HepG2 (cell line): ENCODE data around the gene SLC15A3. TPM values are rescaled to one million over a fixed set of nuclear protein-coding genes. Genes with fewer than 3 reads are reported as not detected.

ENCODE experiments used
- ATAC-seq: fragments of 200-7000 bp; cut with Tn5 transposase; 3 replicates; pipeline ENCODE4 v1.9.1; 2020; ENCODE audit warnings: mild to moderate bottlenecking, moderate library complexity
- BruUV-seq: library from RNA; stranded (reverse); fragments of 400-500 nt; replicated peaks from 2 replicates; lab custom pipeline; 2021; lab: Mats Ljungman, UMichigan
- CTCF ChIA-PET: fragments of 300-600 bp; formaldehyde crosslinking; extraction: SDS; loops from one replicate; lab custom pipeline; 2021; ENCODE audit warnings: low total read pairs, inconsistent platforms, low intra/inter-chr PET ratio; lab: Yijun Ruan, JAX
- POLR2A ChIA-PET: fragments of 350-600 bp; sonication (Branson Sonifier 250); formaldehyde crosslinking; loops from one replicate; lab custom pipeline; 2020; ENCODE audit warnings: antibody characterized with exemption, inconsistent platforms; lab: Yijun Ruan, JAX
- DNase-seq: peaks from one replicate; pipeline ENCODE4 v3.0.0-alpha.2; 2015; ENCODE audit warnings: low spot score
- FAIRE-seq: peaks from 3 replicates; lab custom pipeline; 2011; peaks lifted over from hg19 to GRCh38; lab: Jason Lieb, UNC
- H2AFZ ChIP-seq: one replicate; pipeline ENCODE4 v1.6.1; 2011; ENCODE audit warnings: low read length, inconsistent platforms
- H3K27ac ChIP-seq: fragments of 300-600 bp; 3 replicates; pipeline ENCODE4 v1.8.0; 2011; ENCODE audit warnings: mixed run types, mild to moderate bottlenecking, mixed read lengths, low read length, inconsistent platforms; ENCODE audit not compliant: insufficient read depth; ENCODE audit errors: extremely low read length
- H3K27me3 ChIP-seq, 2 experiments: fragments of 200-600 bp in 1 of 2; 2 replicates in 1 of 2; 3 replicates in 1 of 2; pipeline versions ENCODE4 v1.6.0 to v1.8.0; 2011; ENCODE audit warnings: low read length in 2 of 2, mild to moderate bottlenecking in 2 of 2, moderate library complexity in 2 of 2, inconsistent platforms in 1 of 2; ENCODE audit not compliant: insufficient read depth in 2 of 2, control insufficient read depth in 1 of 2
- H3K36me3 ChIP-seq, 2 experiments: fragments of 200-600 bp in 1 of 2; replicated peaks in 1 of 2; 2 replicates in 1 of 2; 3 replicates in 1 of 2; pipeline versions ENCODE4 v1.5.1 to v1.8.0; 2011; ENCODE audit warnings: low read length in 2 of 2, inconsistent platforms in 1 of 2; ENCODE audit not compliant: insufficient read depth in 2 of 2, control insufficient read depth in 1 of 2
- H3K4me1 ChIP-seq: 2 replicates; pipeline ENCODE4 v1.5.1; 2012; ENCODE audit warnings: low read length, inconsistent platforms; ENCODE audit not compliant: insufficient read depth
- H3K4me2 ChIP-seq: 2 replicates; pipeline ENCODE4 v1.6.0; 2011; ENCODE audit warnings: low read depth, low read length, inconsistent platforms
- H3K4me3 ChIP-seq, 3 experiments: fragments of 200-600 bp in 1 of 3; sonication (generic), shearing (Covaris generic) in 1 of 3; replicated peaks in 1 of 3; 2 replicates each; pipeline ENCODE4 v1.5.1; 2011 to 2016; ENCODE audit warnings: low read length in 3 of 3, inconsistent platforms in 2 of 3, low read depth in 2 of 3, mild to moderate bottlenecking in 2 of 3, control low read depth in 1 of 3, mixed read lengths in 1 of 3; ENCODE audit not compliant: insufficient read depth in 1 of 3
- H3K79me2 ChIP-seq: one replicate; pipeline ENCODE4 v1.6.1; 2011; ENCODE audit warnings: low read length, inconsistent platforms; ENCODE audit not compliant: insufficient read depth
- H3K9ac ChIP-seq: 2 replicates; pipeline ENCODE4 v1.6.0; 2011; ENCODE audit warnings: mild to moderate bottlenecking, low read depth, low read length, inconsistent platforms; ENCODE audit not compliant: insufficient read depth
- H3K9me3 ChIP-seq: 2 replicates; pipeline ENCODE4 v1.5.1; 2012; ENCODE audit warnings: mild to moderate bottlenecking, low read length
- H4K20me1 ChIP-seq: 2 replicates; pipeline ENCODE4 v1.6.0; 2011; ENCODE audit warnings: inconsistent platforms, mild to moderate bottlenecking, low read length, moderate library complexity; ENCODE audit not compliant: insufficient read depth
- ETV5 ChIP-seq: IDR thresholded peaks from 2 replicates; pipeline ENCODE4 v1.6.1; 2018; ENCODE audit warnings: missing biosample characterization, missing genetic modification reagents, inconsistent platforms, borderline replicate concordance
- KLF9 ChIP-seq: IDR thresholded peaks from 2 replicates; pipeline ENCODE4 v1.6.1; 2016; ENCODE audit warnings: low read depth
- MTA1 ChIP-seq: sonication (generic); formaldehyde crosslinking; IDR thresholded peaks from 2 replicates; pipeline ENCODE4 v1.4.0; 2020; ENCODE audit warnings: missing genetic modification reagents, mild to moderate bottlenecking, borderline replicate concordance
- SIX4 ChIP-seq: sonication (generic); formaldehyde crosslinking; IDR thresholded peaks from 2 replicates; pipeline ENCODE4 v1.4.0; 2020; ENCODE audit warnings: missing genetic modification reagents
- USF2 ChIP-seq, 2 experiments: sonication (generic) in 1 of 2; formaldehyde crosslinking in 1 of 2; IDR thresholded peaks; 2 replicates each; pipeline versions ENCODE4 v1.5.1 to v1.6.1; 2011 to 2020; ENCODE audit warnings: borderline replicate concordance in 1 of 2, low read depth in 1 of 2, low read length in 1 of 2, mild to moderate bottlenecking in 1 of 2, missing genetic modification reagents in 1 of 2, moderate library complexity in 1 of 2
- ZMAT3 ChIP-seq: sonication (generic); formaldehyde crosslinking; conservative IDR thresholded peaks from 2 replicates; pipeline ENCODE4 v1.7.0; 2021; ENCODE audit warnings: missing genetic modification reagents
- ZMYM3 ChIP-seq: sonication (generic); formaldehyde crosslinking; IDR thresholded peaks from 2 replicates; pipeline ENCODE4 v1.5.1; 2020; ENCODE audit warnings: mild to moderate bottlenecking, missing genetic modification reagents
- ZNF207 ChIP-seq: fragments of 450-650 bp; IDR thresholded peaks from 2 replicates; pipeline ENCODE4 v1.6.1; 2016; ENCODE audit warnings: antibody characterized with exemption, borderline replicate concordance
- ZNF275 ChIP-seq: sonication (generic); formaldehyde crosslinking; IDR thresholded peaks from 2 replicates; pipeline ENCODE4 v1.8.0; 2022; ENCODE audit warnings: missing genetic modification reagents, mild to moderate bottlenecking, inconsistent platforms, borderline replicate concordance
- ZNF317 ChIP-seq: sonication (generic); formaldehyde crosslinking; IDR thresholded peaks from 2 replicates; pipeline ENCODE4 v1.5.0; 2020; ENCODE audit warnings: mild to moderate bottlenecking, missing genetic modification reagents
- ZNF512B ChIP-seq: sonication (generic); formaldehyde crosslinking; IDR thresholded peaks from 2 replicates; pipeline ENCODE4 v1.5.1; 2020; ENCODE audit warnings: missing genetic modification reagents, mild to moderate bottlenecking, borderline replicate concordance
- ZNF7 ChIP-seq: IDR thresholded peaks from 2 replicates; pipeline ENCODE4 v1.6.1; 2016; ENCODE audit warnings: missing biosample characterization, missing genetic modification reagents
- ZNF749 ChIP-seq: sonication (generic); formaldehyde crosslinking; IDR thresholded peaks from 2 replicates; pipeline ENCODE4 v1.8.0; 2022; ENCODE audit warnings: mild to moderate bottlenecking, missing genetic modification reagents, moderate library complexity, borderline replicate concordance
- ZNF891 ChIP-seq: sonication (generic); formaldehyde crosslinking; IDR thresholded peaks from 2 replicates; pipeline ENCODE4 v1.5.0; 2020; ENCODE audit warnings: mild to moderate bottlenecking, missing genetic modification reagents
- ZSCAN12 ChIP-seq: sonication (generic); formaldehyde crosslinking; IDR thresholded peaks from 2 replicates; pipeline ENCODE4 v1.9.0; 2021; ENCODE audit warnings: mild to moderate bottlenecking, missing genetic modification reagents
- WGBS: methylation state at CpG from one replicate; pipeline ENCODE4 v1.1.6; 2017; ENCODE audit warnings: low lambda C conversion rate; 5-methylcytosine and 5-hydroxymethylcytosine counted together
- in situ Hi-C: cut with HindIII; loops from 2 replicates; pipeline ENCODE4 v1.10.0; 2017; ENCODE audit warnings: low pct_unique_long_range_greater_than_20kb; ENCODE audit not compliant: extremely low pct_ligation_motif_present
- intact Hi-C: fragments of 100-400 bp; cut with micrococcal nuclease; formaldehyde crosslinking; loops from one replicate; pipeline ENCODE4 v1.10.0; 2022; ENCODE audit not compliant: unreplicated experiment
- polyA plus RNA-seq, 8 experiments: library from polyadenylated mRNA; depleted of rRNA in 3 of 8; stranded (reverse) in 7 of 8; unstranded in 1 of 8; fragments of >200 nt; fragmentation: Illumina TruSeq in 4 of 8; extraction: Trizol in 4 of 8; gene quantifications; 2 replicates each; pipeline versions ENCODE4 v1.2.1 to v1.2.3, GENCODE V29; 2011 to 2016; ENCODE audit warnings: low read depth in 4 of 8, missing spikeins in 1 of 8, mixed read lengths in 1 of 8; ENCODE audit not compliant: insufficient read depth in 1 of 8
- total RNA-seq, 5 experiments: library from RNA; depleted of rRNA; stranded (reverse); fragments of >200 nt; fragmentation: Illumina TruSeq; extraction: Trizol; gene quantifications; 2 replicates each; pipeline ENCODE4 v1.2.3, GENCODE V29; 2016; ENCODE audit warnings: low read depth in 1 of 5

Gene SLC15A3
- total and polyA plus RNA-seq, 2 of the 13 experiments (the other 11 are each of a cell fraction or from before 2014, with no cell fraction given) = 0.45 to 0.77 TPM

- intact Hi-C loops (no loop called here), in situ Hi-C loops (no loop called here)
- H3K79me2 ChIP-seq = no peaks in the 10 kb centered on the region
- ChIA-PET CTCF (no interaction called here), POLR2A (no interaction called here)
- no TSS peak for BruUV-seq
- peaks cover 3 to 4% of the 10 kb centered on the region in 2 experiments; a peak in 3 of 5 replicates for H3K36me3 ChIP-seq
- no peak overlapping the region for H3K27ac ChIP-seq
- WGBS = 94% methylated on average over 4 of the region's 5 CpGs
- H2AFZ ChIP-seq = no peak overlapping the region
- DNase-seq (no peak), FAIRE-seq (no peak), ATAC-seq (no peak)
- H3K4me1 ChIP-seq = peaks cover 10% of the 10 kb centered on the region
- H3K4me2 ChIP-seq = no peak overlapping the region
- no peaks in the 10 kb centered on the region for H3K27me3 ChIP-seq
- TF ChIP-seq ZNF275 (no peak), ZNF317 (CRISPR knock-in tag) (no peak), ZMYM3 (CRISPR knock-in tag) (no peak), SIX4 (no peak), ZSCAN12 (CRISPR knock-in tag) (no peak), KLF9 (no peak), ZNF207 (no peak), MTA1 (CRISPR knock-in tag) (no peak), ZNF512B (CRISPR knock-in tag) (no peak), ZNF891 (CRISPR knock-in tag) (no peak), ETV5 (CRISPR knock-in tag) (no peak), ZNF749 (CRISPR knock-in tag) (no peak), ZNF7 (CRISPR knock-in tag) (no peak), ZMAT3 (CRISPR knock-in tag) (no peak), USF2 (IDR thresholded peaks at IDR 0.05; ENCODE audit: low read depth, low read length) (no peak), USF2 (CRISPR knock-in tag; IDR thresholded peaks at IDR 0.05; ENCODE audit: borderline replicate concordance) (no peak)
- no peak overlapping the region for H3K4me3 ChIP-seq
- no peaks in the 10 kb centered on the region for H3K9me3 ChIP-seq
- H4K20me1 ChIP-seq = no peaks in the 10 kb centered on the region
- no peak overlapping the region for H3K9ac ChIP-seq
These were observed 19.2 kb downstream of the SLC15A3 start for GRCh38 chr11:60932605-60933356.
